Epithelial cell of proximal tubule (primary cell): ENCODE data around the gene EMSY. TPM values are rescaled to one million over a fixed set of nuclear protein-coding genes. Genes with fewer than 3 reads are reported as not detected.
"Not testable (repeated sequence)": the region's sequence is repeated elsewhere in the genome, so short reads cannot be mapped to it uniquely, and the experiment has no call there.

ENCODE experiments used
- DNase-seq: peaks from one replicate; pipeline ENCODE4 v3.0.0-alpha.2; 2011; ENCODE audit warnings: low read depth
- H3K4me3 ChIP-seq: 2 replicates; pipeline ENCODE4 v1.5.1; 2011; ENCODE audit warnings: low read depth, mild to moderate bottlenecking, low read length
- total RNA-seq: library from RNA; depleted of rRNA; stranded (reverse); fragments of >200 nt; gene quantifications from 2 replicates; pipeline ENCODE4 v1.2.3, GENCODE V29; 2015
- TF ChIP-seq, protein P1 (sequence below): conservative IDR thresholded peaks from 2 replicates; pipeline ENCODE4 v1.5.1; 2012; ENCODE audit warnings: low read depth, mild to moderate bottlenecking, low read length

The EMSY gene
- total RNA-seq, 1 donor from 2014 or later: 7.8 TPM

DNA sequence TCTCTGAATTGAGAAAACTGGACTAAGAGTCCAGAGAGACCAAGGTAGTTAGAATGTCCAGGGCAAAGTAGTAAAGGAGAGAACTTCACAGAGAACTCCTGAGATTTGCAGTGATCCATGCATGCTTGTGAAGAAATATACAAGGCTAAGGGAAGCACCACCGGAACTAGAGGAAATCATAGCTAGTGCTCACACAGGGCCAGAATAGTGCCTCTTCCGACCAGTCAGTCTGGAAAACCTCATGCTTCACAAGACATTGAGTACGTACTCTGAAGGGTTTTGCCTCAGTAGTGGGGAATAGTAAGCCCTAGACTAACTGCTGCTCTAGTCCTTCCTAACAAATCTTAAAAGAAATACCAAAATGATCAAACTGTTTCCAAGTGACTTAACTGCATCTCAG lies 117.7 kb downstream of the EMSY start:
- no peak overlapping the region for H3K4me3 ChIP-seq
- DNase-seq: no peak
- TF ChIP-seq, protein P1, sequence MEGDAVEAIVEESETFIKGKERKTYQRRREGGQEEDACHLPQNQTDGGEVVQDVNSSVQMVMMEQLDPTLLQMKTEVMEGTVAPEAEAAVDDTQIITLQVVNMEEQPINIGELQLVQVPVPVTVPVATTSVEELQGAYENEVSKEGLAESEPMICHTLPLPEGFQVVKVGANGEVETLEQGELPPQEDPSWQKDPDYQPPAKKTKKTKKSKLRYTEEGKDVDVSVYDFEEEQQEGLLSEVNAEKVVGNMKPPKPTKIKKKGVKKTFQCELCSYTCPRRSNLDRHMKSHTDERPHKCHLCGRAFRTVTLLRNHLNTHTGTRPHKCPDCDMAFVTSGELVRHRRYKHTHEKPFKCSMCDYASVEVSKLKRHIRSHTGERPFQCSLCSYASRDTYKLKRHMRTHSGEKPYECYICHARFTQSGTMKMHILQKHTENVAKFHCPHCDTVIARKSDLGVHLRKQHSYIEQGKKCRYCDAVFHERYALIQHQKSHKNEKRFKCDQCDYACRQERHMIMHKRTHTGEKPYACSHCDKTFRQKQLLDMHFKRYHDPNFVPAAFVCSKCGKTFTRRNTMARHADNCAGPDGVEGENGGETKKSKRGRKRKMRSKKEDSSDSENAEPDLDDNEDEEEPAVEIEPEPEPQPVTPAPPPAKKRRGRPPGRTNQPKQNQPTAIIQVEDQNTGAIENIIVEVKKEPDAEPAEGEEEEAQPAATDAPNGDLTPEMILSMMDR: no peak

DNA sequence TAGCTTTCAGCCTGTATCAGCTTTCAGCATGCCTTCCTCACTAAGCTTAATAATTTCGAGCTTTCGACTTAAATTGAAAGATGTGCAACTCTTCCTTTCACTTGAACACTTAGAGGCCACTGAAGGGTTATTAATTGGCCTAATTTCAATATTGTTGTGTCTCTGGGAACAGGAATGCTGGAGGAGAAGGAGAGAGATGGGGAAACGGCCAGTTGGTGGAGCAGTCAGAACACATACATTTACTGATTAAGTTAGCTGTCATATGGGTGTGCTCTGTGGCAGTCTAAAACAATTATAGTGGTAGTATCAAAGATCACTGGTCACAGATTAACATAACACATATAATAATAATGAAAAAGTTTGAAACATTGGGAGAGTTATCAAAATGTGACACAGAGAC lies 119.5 kb downstream of the EMSY start:
- no peak overlapping the region for H3K4me3 ChIP-seq
- no peak for DNase-seq
- TF ChIP-seq, protein P1: no peak

DNA sequence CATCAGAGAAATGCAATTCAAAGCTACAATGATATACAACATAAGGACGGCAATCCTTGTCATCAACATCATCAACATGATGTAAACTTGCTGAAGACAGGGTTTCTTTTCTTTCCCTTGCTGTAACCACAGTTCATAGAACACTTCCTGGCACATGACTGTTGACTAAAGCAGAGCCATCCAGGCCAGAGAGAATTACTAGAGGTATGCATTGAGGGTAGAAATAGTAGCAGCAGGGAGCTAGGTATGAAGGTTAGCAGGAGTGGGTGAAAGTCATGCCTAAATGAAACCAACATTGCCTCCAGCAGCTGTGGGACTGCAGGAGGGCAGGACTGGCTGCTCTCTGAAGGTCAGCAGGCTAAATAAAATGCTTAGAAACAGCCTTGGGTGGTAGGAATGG lies 122.0 kb downstream of the EMSY start:
- DNase-seq: no peak
- TF ChIP-seq, protein P1: no peak
- no peak overlapping the region for H3K4me3 ChIP-seq

DNA sequence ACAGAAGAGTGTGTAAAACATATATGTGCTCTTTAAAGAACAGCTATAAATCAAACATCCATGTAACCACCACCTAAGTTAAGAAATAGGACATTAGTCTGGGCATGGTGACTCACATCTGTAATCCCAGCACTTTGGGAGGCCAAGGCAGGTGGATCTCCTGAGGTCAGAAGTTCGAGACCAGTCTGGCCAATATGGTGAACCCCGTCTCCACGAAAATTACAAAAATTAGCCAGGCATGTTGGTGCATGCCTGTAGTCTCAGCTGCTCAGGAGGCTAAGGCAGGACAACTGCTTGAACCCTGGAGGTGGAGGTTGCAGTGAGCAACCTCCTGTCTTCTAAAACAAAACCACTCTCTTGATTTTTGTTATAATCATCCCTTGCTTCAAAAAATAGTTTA lies 122.4 kb downstream of the EMSY start:
- no peak for DNase-seq
- no peak overlapping the region for H3K4me3 ChIP-seq
- TF ChIP-seq, protein P1: no peak

DNA sequence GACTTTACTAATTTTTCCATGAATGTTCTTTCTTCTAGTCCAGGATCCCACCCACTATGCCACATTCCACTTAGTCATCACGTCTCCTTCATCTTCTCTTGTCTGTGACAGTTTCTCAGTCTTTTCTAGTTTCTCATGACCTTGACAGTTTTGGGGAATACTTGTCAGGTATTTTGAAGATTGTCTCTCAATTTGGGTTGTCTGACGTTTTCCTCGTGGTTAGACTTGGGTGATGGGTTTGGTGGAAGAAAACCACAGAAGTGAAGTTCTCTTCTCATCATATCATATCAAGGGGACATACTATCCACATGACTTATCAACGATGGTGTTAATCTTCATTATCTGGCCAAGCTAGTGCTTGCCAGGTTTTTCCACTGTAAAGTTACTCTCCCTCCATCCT lies 123.3 kb downstream of the EMSY start:
- H3K4me3 ChIP-seq: no peak overlapping the region
- TF ChIP-seq, protein P1: no peak
- DNase-seq: no peak

DNA sequence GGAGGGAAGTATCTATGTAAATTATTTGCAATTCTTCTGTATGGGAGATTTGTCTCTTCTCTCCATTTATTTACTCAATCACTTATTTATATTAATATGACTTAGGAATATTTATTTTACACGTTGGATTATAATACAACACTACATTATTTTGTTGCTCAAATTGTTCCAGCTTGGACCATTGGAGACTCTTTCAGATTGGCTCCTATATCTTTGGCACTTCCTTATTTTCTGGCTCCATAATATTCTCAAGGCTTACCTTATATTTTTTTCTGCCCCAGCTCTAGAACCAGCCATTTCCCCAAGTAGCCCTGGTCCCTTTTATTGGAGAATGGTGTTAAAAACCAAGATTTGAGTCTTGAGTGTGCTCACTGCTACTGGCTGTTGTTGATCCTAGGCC lies 123.8 kb downstream of the EMSY start:
- DNase-seq: no peak
- TF ChIP-seq, protein P1: no peak
- H3K4me3 ChIP-seq: no peak overlapping the region

DNA sequence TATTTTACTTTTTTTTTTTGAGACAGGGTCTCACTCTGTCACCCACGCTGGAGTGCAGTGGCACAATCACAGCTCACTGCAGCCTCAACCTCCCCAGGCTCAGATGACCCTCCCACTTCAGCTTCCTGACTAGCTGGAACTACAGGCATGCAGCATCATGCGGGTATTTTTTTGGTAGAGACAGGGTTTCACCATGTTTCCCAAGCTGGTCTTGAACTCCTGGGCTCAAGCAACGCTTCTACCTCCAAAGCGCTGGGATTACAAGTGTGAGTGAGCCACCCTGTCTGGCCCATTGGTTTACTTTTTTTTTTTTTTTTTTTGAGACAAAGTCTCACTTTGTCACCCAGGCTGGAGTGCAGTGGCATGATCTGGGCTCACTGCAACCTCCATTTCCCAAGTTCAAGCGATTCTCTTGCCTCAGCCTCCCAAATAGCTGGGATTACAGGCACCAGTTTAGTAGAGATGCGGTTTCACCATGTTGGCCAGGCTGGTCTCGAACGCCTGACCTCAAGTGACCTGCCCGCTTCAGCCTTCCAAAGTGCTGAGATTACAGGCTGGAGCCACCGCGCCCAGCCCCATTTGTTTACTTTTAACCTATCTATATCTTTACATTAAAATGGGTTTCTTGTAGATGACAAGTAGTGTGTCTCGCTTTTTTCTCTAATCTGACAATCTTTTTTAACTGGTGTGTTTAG lies 127.5 kb downstream of the EMSY start:
- H3K4me3 ChIP-seq, DNase-seq: not testable (repeated sequence)
